MM.1S (cell line): ENCODE data around the gene PDZRN4.

Experiments
- EZH2 ChIP-seq: fragments of 300-600 bp; sonication (generic); optimal IDR thresholded peaks from 2 replicates; pipeline ENCODE3; 2017; ENCODE audit warnings: low read depth, mild to moderate bottlenecking, antibody characterized with exemption, low read length, mixed read lengths
- EZH2phosphoT487 ChIP-seq: fragments of 300-600 bp; sonication (generic); IDR thresholded peaks from 2 replicates; pipeline ENCODE4 v1.6.1; 2018; ENCODE audit warnings: antibody characterized with exemption, low read length
- TF ChIP-seq, protein P1 (sequence below): fragments of 300-600 bp; sonication (generic); IDR thresholded peaks from 2 replicates; pipeline ENCODE4 v1.5.1; 2016; ENCODE audit warnings: antibody characterized with exemption, low read length, mixed read lengths

DNA sequence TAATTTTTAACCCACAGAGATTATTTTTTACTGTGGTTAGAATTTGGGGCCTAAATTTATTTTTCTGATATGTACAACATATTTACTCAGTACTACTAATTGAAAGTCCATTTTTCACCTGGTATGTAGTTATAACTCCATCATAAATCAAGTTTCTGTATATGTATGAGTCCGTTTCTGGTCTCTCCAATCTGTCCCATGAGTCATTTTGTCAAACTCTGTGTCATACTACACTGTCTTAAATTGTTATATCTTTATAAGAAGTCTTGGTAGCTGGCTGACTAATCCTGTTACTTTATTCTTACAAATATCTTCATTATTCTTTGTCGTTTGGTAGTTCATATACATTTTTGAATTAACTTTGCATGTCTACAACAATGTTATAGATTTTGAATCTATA is 344.0 kb downstream of the PDZRN4 start:
- TF ChIP-seq, protein P1, sequence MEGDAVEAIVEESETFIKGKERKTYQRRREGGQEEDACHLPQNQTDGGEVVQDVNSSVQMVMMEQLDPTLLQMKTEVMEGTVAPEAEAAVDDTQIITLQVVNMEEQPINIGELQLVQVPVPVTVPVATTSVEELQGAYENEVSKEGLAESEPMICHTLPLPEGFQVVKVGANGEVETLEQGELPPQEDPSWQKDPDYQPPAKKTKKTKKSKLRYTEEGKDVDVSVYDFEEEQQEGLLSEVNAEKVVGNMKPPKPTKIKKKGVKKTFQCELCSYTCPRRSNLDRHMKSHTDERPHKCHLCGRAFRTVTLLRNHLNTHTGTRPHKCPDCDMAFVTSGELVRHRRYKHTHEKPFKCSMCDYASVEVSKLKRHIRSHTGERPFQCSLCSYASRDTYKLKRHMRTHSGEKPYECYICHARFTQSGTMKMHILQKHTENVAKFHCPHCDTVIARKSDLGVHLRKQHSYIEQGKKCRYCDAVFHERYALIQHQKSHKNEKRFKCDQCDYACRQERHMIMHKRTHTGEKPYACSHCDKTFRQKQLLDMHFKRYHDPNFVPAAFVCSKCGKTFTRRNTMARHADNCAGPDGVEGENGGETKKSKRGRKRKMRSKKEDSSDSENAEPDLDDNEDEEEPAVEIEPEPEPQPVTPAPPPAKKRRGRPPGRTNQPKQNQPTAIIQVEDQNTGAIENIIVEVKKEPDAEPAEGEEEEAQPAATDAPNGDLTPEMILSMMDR: no peak
- TF ChIP-seq EZH2 (no peak), EZH2phosphoT487 (no peak)
